Measurements from ENCODE around the gene LEP.

The LEP gene

DNA sequence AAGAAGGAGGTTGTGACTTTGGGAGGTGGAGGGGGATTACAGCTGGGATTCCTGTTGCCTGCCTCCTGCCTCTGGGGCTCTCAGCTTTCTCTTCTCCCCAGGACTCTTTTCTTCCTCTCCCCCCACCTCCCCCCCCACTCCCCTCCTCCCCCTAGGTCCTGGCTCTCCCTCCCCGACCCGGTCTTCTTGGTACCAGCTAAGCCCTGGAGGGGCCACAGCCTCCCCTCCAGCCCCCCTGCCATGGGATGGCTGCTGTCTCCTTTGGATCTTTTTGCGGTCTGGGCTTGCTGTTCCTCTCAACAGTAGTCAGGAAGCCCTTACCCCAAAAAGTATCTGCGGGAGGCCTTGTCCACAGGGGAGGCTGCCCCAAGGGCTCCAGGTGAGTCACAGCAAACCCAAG lies 33.5 kb upstream of the LEP start:
- Mint-ChIP-seq H3K27ac (no peak overlapping the region), H3K27me3 (ENCODE audit: low read depth, poor library complexity) (peaks cover 47% of the 10 kb centered on the region), H3K4me1 (peaks cover 29% of the 10 kb centered on the region), H3K36me3 (ENCODE audit: low read depth) (no peaks in the 10 kb centered on the region), H3K4me3 (no peak overlapping the region), H3K9me3 (no peaks in the 10 kb centered on the region)
- TF ChIP-seq, protein P1, sequence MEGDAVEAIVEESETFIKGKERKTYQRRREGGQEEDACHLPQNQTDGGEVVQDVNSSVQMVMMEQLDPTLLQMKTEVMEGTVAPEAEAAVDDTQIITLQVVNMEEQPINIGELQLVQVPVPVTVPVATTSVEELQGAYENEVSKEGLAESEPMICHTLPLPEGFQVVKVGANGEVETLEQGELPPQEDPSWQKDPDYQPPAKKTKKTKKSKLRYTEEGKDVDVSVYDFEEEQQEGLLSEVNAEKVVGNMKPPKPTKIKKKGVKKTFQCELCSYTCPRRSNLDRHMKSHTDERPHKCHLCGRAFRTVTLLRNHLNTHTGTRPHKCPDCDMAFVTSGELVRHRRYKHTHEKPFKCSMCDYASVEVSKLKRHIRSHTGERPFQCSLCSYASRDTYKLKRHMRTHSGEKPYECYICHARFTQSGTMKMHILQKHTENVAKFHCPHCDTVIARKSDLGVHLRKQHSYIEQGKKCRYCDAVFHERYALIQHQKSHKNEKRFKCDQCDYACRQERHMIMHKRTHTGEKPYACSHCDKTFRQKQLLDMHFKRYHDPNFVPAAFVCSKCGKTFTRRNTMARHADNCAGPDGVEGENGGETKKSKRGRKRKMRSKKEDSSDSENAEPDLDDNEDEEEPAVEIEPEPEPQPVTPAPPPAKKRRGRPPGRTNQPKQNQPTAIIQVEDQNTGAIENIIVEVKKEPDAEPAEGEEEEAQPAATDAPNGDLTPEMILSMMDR (IDR thresholded peaks at IDR 0.05), result no peak
- DNase-seq, result no peak

DNA sequence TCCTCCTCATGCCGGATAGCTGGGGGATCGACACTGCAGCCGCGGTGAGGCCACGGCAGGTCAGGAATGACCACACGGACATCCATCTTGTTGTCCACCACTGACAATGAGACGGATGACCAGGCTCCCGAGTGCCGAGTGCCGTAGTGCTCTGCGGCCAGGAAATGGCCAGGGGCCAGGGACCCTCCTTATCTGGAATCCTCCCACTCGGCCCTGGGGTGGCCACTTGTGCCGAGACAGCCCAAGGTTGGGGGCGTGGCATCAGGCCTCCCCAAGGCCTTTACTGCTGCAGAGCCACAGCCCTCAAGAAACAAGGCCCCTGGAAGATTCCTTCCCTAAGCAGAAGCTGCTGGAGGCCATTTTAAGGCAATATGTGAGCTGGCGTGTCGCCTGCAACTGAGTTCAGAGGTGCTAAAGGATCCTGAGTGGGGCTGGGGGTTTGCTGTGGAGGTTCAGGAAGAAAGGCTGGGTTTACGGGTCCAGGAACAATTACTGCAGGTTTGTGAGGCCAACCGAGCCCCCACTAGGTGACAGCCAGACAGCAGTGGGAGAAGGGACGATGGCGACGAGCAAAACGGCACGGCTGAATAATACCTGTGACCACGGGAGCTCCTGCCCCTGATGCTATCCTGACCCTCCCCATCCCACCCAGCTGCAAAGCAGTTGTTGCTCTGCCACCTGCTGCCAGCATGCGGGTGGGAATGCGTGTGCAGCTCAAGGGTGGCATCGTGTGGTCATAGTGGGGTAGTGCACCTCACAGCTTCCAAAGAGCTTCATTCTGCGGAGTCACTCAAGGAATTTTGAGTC lies 31.6 kb upstream of the LEP start:
- Mint-ChIP-seq H3K4me3 (no peak overlapping the region), H3K27me3 (ENCODE audit: low read depth, poor library complexity) (peaks cover 34% of the 10 kb centered on the region), H3K36me3 (ENCODE audit: low read depth) (no peaks in the 10 kb centered on the region), H3K27ac (no peak overlapping the region), H3K4me1 (peaks cover 23% of the 10 kb centered on the region), H3K9me3 (no peaks in the 10 kb centered on the region)
- TF ChIP-seq, protein P1 (IDR thresholded peaks at IDR 0.05), result peak; percentile 96
- DNase-seq, result peak; percentile 74

DNA sequence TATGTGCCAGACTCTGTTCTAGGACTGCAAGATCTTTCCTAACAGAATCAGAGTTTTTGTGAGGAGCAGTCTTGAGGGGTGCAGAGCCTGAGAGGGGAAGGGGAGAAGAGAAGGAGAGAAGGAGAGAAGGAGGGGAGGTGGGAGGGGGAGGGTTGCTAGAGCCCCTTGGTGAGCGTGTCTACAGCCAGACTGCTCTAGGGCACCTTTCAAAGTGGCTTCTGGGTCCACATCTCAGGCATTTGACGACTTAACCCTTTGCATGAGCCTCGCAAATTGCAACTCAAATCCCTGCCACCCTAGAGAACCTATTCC lies 31.1 kb upstream of the LEP start:
- Mint-ChIP-seq H3K9me3 (no peaks in the 10 kb centered on the region), H3K4me3 (no peak overlapping the region), H3K27ac (no peak overlapping the region), H3K27me3 (ENCODE audit: low read depth, poor library complexity) (peaks cover 28% of the 10 kb centered on the region), H3K4me1 (peaks cover 23% of the 10 kb centered on the region), H3K36me3 (ENCODE audit: low read depth) (no peaks in the 10 kb centered on the region)
- DNase-seq, result no peak
- TF ChIP-seq, protein P1 (IDR thresholded peaks at IDR 0.05), result no peak

DNA sequence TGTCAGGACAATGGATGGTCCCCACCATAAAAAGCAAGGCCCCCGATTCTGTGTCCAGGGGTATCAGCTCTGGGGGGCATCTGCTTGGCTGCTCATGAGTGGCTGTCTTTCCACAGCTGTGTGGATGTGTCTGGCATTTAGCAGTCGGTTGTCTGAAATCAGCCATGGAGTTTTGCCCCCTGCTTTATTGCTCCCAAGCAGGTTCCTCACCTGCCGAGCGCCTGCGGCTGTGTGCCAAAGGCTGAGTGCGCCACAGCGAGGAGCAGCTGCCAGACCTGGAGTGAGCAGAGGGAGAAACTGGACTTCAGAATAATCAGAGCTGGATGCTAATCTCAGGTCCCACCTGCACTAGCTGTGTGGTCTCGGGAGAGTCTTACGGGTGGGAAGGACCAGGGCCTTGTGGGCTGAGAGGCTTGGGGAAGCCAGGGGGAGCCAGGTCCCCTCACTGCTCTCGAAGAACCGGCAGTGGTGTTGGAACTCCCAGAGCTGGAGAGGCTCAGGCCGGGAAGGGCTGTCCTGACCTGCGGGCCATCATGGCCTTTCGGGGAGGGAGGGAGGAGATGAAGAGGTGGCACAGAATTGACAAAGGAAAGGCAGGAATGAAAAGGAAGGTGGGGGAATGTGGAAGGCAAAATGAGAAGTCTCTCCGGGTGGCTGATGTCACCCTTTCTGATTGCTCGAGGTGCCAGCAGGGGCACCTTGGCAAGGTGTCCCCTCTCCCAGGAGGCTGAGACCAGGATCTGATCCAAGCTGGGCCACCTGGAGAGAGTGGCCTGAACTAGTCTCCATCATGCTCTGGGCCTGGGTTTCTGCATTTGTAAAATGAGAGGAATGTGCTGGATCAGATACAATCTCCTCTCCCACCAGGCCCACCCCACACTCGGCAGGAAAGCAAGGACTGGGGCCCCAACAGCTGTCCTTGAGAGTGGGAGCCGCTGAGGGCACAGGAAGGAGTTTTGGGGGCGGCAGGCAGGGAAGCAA lies 30.2 kb upstream of the LEP start:
- H3K36me3 Mint-ChIP-seq (ENCODE audit: low read depth), result no peaks in the 10 kb centered on the region

DNA sequence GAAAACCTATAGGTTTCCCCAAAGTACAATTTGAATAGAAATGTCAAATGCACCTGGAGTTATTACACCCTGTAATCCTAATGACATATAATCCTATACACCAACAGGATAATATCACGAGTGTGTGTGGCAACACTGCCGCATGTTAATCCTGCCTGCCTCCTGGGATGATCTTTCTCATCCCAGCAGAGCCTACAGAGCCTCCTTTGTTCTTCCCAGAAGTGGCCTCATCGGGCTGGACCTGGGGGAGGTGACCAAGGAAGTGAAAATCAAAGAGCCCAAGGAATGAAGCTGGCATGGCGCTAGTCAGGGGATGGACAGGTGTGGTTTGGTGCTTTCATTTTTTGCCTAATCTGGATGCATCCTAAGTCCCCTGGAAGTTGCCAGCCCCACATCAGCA lies 29.5 kb upstream of the LEP start:
- DNase-seq, result no peak
- Mint-ChIP-seq H3K27ac (no peak overlapping the region), H3K4me1 (peaks cover 23% of the 10 kb centered on the region)

More for the DNA sequence above, 30.2 kb upstream of the LEP start:
- no peak for DNase-seq
- Mint-ChIP-seq H3K27me3 (ENCODE audit: low read depth, poor library complexity) (peaks cover 25% of the 10 kb centered on the region), H3K4me1 (peaks cover 23% of the 10 kb centered on the region), H3K4me3 (no peak overlapping the region), H3K9me3 (no peaks in the 10 kb centered on the region), H3K27ac (no peak overlapping the region)
- TF ChIP-seq, protein P1 (IDR thresholded peaks at IDR 0.05), result no peak

More for the DNA sequence above, 29.5 kb upstream of the LEP start:
- Mint-ChIP-seq H3K36me3 (ENCODE audit: low read depth) (no peaks in the 10 kb centered on the region), H3K27me3 (ENCODE audit: low read depth, poor library complexity) (peaks cover 25% of the 10 kb centered on the region), H3K4me3 (no peak overlapping the region), H3K9me3 (no peaks in the 10 kb centered on the region)
- TF ChIP-seq, protein P1 (IDR thresholded peaks at IDR 0.05), result no peak

Measured in nephron progenitor cell (in vitro differentiated cells).